ENCODE measurements around the gene PPP1R16B. TPM values are rescaled to one million over a fixed set of nuclear protein-coding genes. Genes with fewer than 3 reads are reported as not detected.

The PPP1R16B gene
- total and polyA plus RNA-seq, 2 of the 8 experiments (the other 6 are each of a cell fraction or from before 2014, with no cell fraction given): 2.6 to 8.9 TPM

DNA sequence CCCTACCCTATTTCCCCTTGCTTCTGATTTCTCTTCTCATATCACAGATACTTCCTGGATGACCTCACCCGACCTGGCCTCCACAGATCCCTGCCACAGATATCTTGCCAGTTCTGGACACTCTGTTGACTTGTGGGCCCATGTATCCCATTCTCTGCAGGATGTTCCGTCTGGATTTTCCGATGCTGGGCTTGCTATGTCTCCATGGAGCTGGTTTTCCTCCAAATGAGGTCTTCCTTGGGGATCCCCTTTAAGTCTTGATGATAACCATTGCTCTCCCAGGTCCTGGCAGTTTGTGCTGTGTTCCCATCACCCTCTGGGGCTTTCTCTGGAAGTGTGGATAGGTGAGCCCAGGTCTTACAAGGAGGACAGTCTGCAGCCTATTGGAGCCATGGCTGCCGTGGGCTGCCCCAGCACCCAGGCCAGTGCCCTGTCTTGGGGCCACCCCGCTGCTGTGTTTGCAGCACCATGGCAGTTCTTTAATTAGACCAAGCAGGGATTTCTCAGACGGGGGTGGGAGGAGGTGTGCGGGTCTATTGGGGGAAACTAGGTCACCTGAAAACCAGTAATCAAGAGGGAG, 23.9 kb downstream of the PPP1R16B start:
- Histone ChIP-seq H3K4me3 (ENCODE audit: extremely low read depth in 1 of 4, insufficient read depth in 2 of 4, low read depth in 3 of 4, low read length in 4 of 4) (no peak overlapping the region), H2AFZ (ENCODE audit: low read length) (no peak overlapping the region), H3K4me2 (ENCODE audit: insufficient read depth in 1 of 2, low read depth in 2 of 2, low read length in 2 of 2) (no peak overlapping the region), H3K36me3 (ENCODE audit: control insufficient read depth in 2 of 4, insufficient read depth in 4 of 4, low read length in 3 of 4) (no peaks in the 10 kb centered on the region), H2BK20ac (ENCODE audit: low read length) (no peak overlapping the region), H2BK12ac (ENCODE audit: low read depth, low read length) (no peak overlapping the region), H3K18ac (ENCODE audit: extremely low read depth, low read length) (no peak overlapping the region), H2BK120ac (replicated peaks; ENCODE audit: low read depth, low read length) (no peak overlapping the region), H3K27ac (ENCODE audit: low read depth, low read length) (no peak overlapping the region), H4K91ac (replicated peaks; ENCODE audit: insufficient read length, low read length) (no peak overlapping the region), H4K20me1 (replicated peaks in 1 of 2; ENCODE audit: control insufficient read depth in 1 of 2, insufficient read depth in 2 of 2, low read length in 2 of 2) (no peaks in the 10 kb centered on the region), H2AK5ac (ENCODE audit: low read depth, low read length) (no peak overlapping the region), H2BK15ac (ENCODE audit: low read length) (no peak overlapping the region), H3K56ac (replicated peaks; ENCODE audit: insufficient read length, low read depth, low read length) (no peak overlapping the region), H4K8ac (ENCODE audit: extremely low read depth, insufficient read depth, low read length) (no peak overlapping the region), H4K5ac (ENCODE audit: insufficient read length, low read depth, low read length) (no peak overlapping the region), H3K23ac (ENCODE audit: insufficient read length) (no peak overlapping the region), H3K79me2 (ENCODE audit: control insufficient read depth in 1 of 2, insufficient read depth in 2 of 2, low read length in 2 of 2) (no peaks in the 10 kb centered on the region), H3K9me3 (ENCODE audit: insufficient read depth in 2 of 2, low read depth in 1 of 2, low read length in 1 of 2) (no peaks in the 10 kb centered on the region), H3K23me2 (ENCODE audit: low read depth, low read length) (no peaks in the 10 kb centered on the region; the same call in 1 of the 2 replicates), H3K4ac (replicated peaks; ENCODE audit: insufficient read length, low read depth, low read length) (no peak overlapping the region), H3K14ac (ENCODE audit: insufficient read length) (no peak overlapping the region), H3K79me1 (ENCODE audit: low read depth, low read length) (no peaks in the 10 kb centered on the region; the same call in 1 of the 2 replicates), H2BK5ac (ENCODE audit: low read depth, low read length) (no peak overlapping the region), H3K4me1 (replicated peaks in 1 of 4; ENCODE audit: control insufficient read depth in 3 of 4, insufficient read depth in 4 of 4, low read length in 3 of 4) (peaks cover 8 to 20% (median 16%) of the 10 kb centered on the region in 4 experiments; a peak in 6 of 7 replicates), H3K9ac (replicated peaks in 1 of 4; ENCODE audit: extremely low read depth in 1 of 4, low read depth in 3 of 4, low read length in 3 of 4) (no peak overlapping the region), H3K27me3 (replicated peaks in 1 of 4; ENCODE audit: control insufficient read depth in 3 of 4, extremely low read depth in 1 of 4, insufficient read depth in 3 of 4, low read length in 3 of 4) (no peaks in the 10 kb centered on the region)
- FAIRE-seq: no peak
- ChIA-PET POLR2A (ENCODE audit: partially characterized antibody) (interaction anchor here (1.0 kb wide), 1 partner anchor 11 kb away, joined by 3 read pairs; no protein-coding TSS in a partner anchor), CTCF (ENCODE audit: partially characterized antibody) (interaction anchor here (1.1 to 1.3 kb wide), 2 partner anchors 38 to 63 kb away, joined by 4 read pairs; no protein-coding TSS in a partner anchor)
- no peak for TF ChIP-seq NANOG (IDR thresholded peaks at IDR 0.05; ENCODE audit: insufficient read depth, low read depth, low read length, poor library complexity, severe bottlenecking)
- no peak for TF ChIP-seq RAD21 (IDR thresholded peaks at IDR 0.05 in 1 of 2, conservative IDR thresholded peaks at IDR 0.05 in 1 of 2; ENCODE audit: low read depth in 2 of 2, low read length in 2 of 2)
- TF ChIP-seq CBX8 (IDR thresholded peaks at IDR 0.05; ENCODE audit: borderline replicate concordance, low read depth, low read length): no peak
- TF ChIP-seq EGR1 (IDR thresholded peaks at IDR 0.05; ENCODE audit: borderline replicate concordance, low read depth, low read length): no peak
- no peak for TF ChIP-seq CREB1 (IDR thresholded peaks at IDR 0.05)
- no peak for TF ChIP-seq TAF7 (optimal IDR thresholded peaks at IDR 0.05; ENCODE audit: borderline replicate concordance, low read depth, low read length)
- TF ChIP-seq CEBPB (IDR thresholded peaks at IDR 0.05; ENCODE audit: low read depth, low read length): no peak
- no peak for TF ChIP-seq MAFK (IDR thresholded peaks at IDR 0.05; ENCODE audit: low read depth, low read length)
- no peak for TF ChIP-seq JUND (IDR thresholded peaks at IDR 0.05; ENCODE audit: low read length)
- no peak for TF ChIP-seq RBBP5 (IDR thresholded peaks at IDR 0.05; ENCODE audit: borderline replicate concordance, low read depth, low read length)
- no peak for TF ChIP-seq CTBP2 (IDR thresholded peaks at IDR 0.05; ENCODE audit: borderline replicate concordance, insufficient read depth, insufficient read length, low read length)
- TF ChIP-seq SIRT6 (IDR thresholded peaks at IDR 0.05; ENCODE audit: low read length): no peak
- no peak for TF ChIP-seq CHD1 (IDR thresholded peaks at IDR 0.05; ENCODE audit: low read depth, low read length)
- no peak for TF ChIP-seq BRCA1 (IDR thresholded peaks at IDR 0.05; ENCODE audit: low read depth, low read length)
- WGBS, 2 experiments (ENCODE audit: extremely low coverage in 1 of 2, insufficient coverage in 1 of 2, insufficient read length in 1 of 2, insufficient replicate concordance in 2 of 2, low coverage in 1 of 2, low lambda C conversion rate in 2 of 2, missing lambda C conversion rate in 1 of 2): 77% methylated on average over 7 of the region's 7 CpGs; no CpG with 5 or more reads in 1 of the 2 experiments
- no peak for DNase-seq (ENCODE audit: low read depth in 1 of 2, low spot score in 2 of 2)
